WTC11 (cell line): Measurements from ENCODE around the gene MIDN. TPM values are rescaled to one million over a fixed set of nuclear protein-coding genes. Genes with fewer than 3 reads are reported as not detected.

ENCODE experiments used
- ATAC-seq: fragments of 200-7000 bp; cut with Tn5 transposase; 2 replicates; pipeline ENCODE4 v1.10.0; 2021; ENCODE audit warnings: mild to moderate bottlenecking, moderate library complexity
- CTCF ChIA-PET: fragments of 300-600 bp; sonication (Branson Sonifier 250); formaldehyde crosslinking; loops from one replicate; lab custom pipeline; 2021; ENCODE audit warnings: antibody characterized with exemption; lab: Charles Lee
- POLR2A ChIA-PET: fragments of 350-600 bp; sonication (Branson Sonifier 250); formaldehyde crosslinking; loops from one replicate; lab custom pipeline; 2021; ENCODE audit warnings: antibody characterized with exemption; lab: Charles Lee
- DNase-seq: peaks from one replicate; pipeline ENCODE4 v3.0.0; 2021; ENCODE audit warnings: low spot score
- H3K27ac Mint-ChIP-seq: 2 replicates; pipeline ENCODE4 v1.8.0; 2021; ENCODE audit warnings: mixed read lengths
- H3K27me3 Mint-ChIP-seq: 2 replicates; pipeline ENCODE4 v1.8.0; 2021; ENCODE audit warnings: low read depth, mild to moderate bottlenecking, moderate library complexity, mixed read lengths
- H3K36me3 Mint-ChIP-seq: 2 replicates; pipeline ENCODE4 v1.8.0; 2021; ENCODE audit warnings: mixed read lengths
- H3K4me1 Mint-ChIP-seq: 2 replicates; pipeline ENCODE4 v1.8.0; 2022; ENCODE audit warnings: mixed read lengths
- H3K4me3 Mint-ChIP-seq: 2 replicates; pipeline ENCODE4 v1.8.0; 2021; ENCODE audit warnings: mild to moderate bottlenecking, moderate library complexity, mixed read lengths
- H3K9me3 Mint-ChIP-seq: 2 replicates; pipeline ENCODE4 v1.8.0; 2021; ENCODE audit warnings: mixed read lengths
- ELF4 ChIP-seq: sonication (generic); formaldehyde crosslinking; IDR thresholded peaks from 2 replicates; pipeline ENCODE4 v1.8.1; 2022; ENCODE audit warnings: low read depth, mild to moderate bottlenecking, moderate library complexity, missing genetic modification reagents
- IRF2 ChIP-seq: sonication (generic); formaldehyde crosslinking; IDR thresholded peaks from 2 replicates; pipeline ENCODE4 v1.8.0; 2022; ENCODE audit warnings: low read depth, missing genetic modification reagents, borderline replicate concordance
- JAZF1 ChIP-seq: fragments of 250-450 bp; sonication (Bioruptor Pico); IDR thresholded peaks from 2 replicates; pipeline ENCODE4 v1.9.0; 2021; ENCODE audit warnings: moderate library complexity, mild to moderate bottlenecking, inconsistent platforms
- JUN ChIP-seq: sonication (generic); formaldehyde crosslinking; IDR thresholded peaks from 2 replicates; pipeline ENCODE4 v1.8.0; 2023; ENCODE audit warnings: mild to moderate bottlenecking, missing genetic modification reagents
- KAT7 ChIP-seq: sonication (generic); formaldehyde crosslinking; IDR thresholded peaks from 2 replicates; pipeline ENCODE4 v1.8.1; 2023; ENCODE audit warnings: missing genetic modification reagents, mild to moderate bottlenecking, borderline replicate concordance
- PRRX2 ChIP-seq: fragments of 250-450 bp; sonication (Bioruptor Pico); IDR thresholded peaks from 2 replicates; pipeline ENCODE4 v1.8.0; 2021; ENCODE audit warnings: mild to moderate bottlenecking
- SMAD4 ChIP-seq: sonication (generic); formaldehyde crosslinking; IDR thresholded peaks from 2 replicates; pipeline ENCODE4 v1.8.0; 2022; ENCODE audit warnings: mild to moderate bottlenecking, missing genetic modification reagents
- SP1 ChIP-seq: sonication (generic); formaldehyde crosslinking; conservative IDR thresholded peaks from 2 replicates; pipeline ENCODE4 v1.8.1; 2022; ENCODE audit warnings: missing genetic modification reagents
- TCF7 ChIP-seq: sonication (generic); formaldehyde crosslinking; IDR thresholded peaks from 2 replicates; pipeline ENCODE4 v1.8.0; 2022; ENCODE audit warnings: mild to moderate bottlenecking, low read depth, missing genetic modification reagents, moderate library complexity
- ZNF232 ChIP-seq: sonication (generic); formaldehyde crosslinking; IDR thresholded peaks from 2 replicates; pipeline ENCODE4 v1.8.0; 2022; ENCODE audit warnings: mild to moderate bottlenecking, missing genetic modification reagents
- total RNA-seq: library from RNA; stranded (reverse); gene quantifications from 3 replicates; pipeline ENCODE4 v1.2.3, GENCODE V29; 2021
- TF ChIP-seq, protein P1 (sequence below): sonication (generic); formaldehyde crosslinking; IDR thresholded peaks from 2 replicates; pipeline ENCODE4 v1.8.0; 2022; ENCODE audit warnings: missing genetic modification reagents
- TF ChIP-seq, protein P2 (sequence below): fragments of 250-450 bp; sonication (Bioruptor Pico); conservative IDR thresholded peaks from 2 replicates; pipeline ENCODE4 v1.9.0; 2021; ENCODE audit warnings: mild to moderate bottlenecking
- TF ChIP-seq, protein P3 (sequence below): sonication (generic); formaldehyde crosslinking; conservative IDR thresholded peaks from 2 replicates; pipeline ENCODE4 v1.8.1; 2023; ENCODE audit warnings: mild to moderate bottlenecking, low read depth, missing genetic modification reagents, moderate library complexity
- TF ChIP-seq, protein P4 (sequence below): sonication (generic); formaldehyde crosslinking; IDR thresholded peaks from 2 replicates; pipeline ENCODE4 v1.8.0; 2023; ENCODE audit warnings: mild to moderate bottlenecking, missing genetic modification reagents
- TF ChIP-seq, protein P5 (sequence below): sonication (generic); formaldehyde crosslinking; IDR thresholded peaks from 2 replicates; pipeline ENCODE4 v1.8.1; 2023; ENCODE audit warnings: mild to moderate bottlenecking, moderate library complexity, missing genetic modification reagents
- TF ChIP-seq, protein P6 (sequence below): sonication (generic); formaldehyde crosslinking; IDR thresholded peaks from 2 replicates; pipeline ENCODE4 v1.8.1; 2023; ENCODE audit warnings: mild to moderate bottlenecking, missing genetic modification reagents

MIDN gene
- total RNA-seq, 1 experiment from 2014 or later = 189 TPM

DNA sequence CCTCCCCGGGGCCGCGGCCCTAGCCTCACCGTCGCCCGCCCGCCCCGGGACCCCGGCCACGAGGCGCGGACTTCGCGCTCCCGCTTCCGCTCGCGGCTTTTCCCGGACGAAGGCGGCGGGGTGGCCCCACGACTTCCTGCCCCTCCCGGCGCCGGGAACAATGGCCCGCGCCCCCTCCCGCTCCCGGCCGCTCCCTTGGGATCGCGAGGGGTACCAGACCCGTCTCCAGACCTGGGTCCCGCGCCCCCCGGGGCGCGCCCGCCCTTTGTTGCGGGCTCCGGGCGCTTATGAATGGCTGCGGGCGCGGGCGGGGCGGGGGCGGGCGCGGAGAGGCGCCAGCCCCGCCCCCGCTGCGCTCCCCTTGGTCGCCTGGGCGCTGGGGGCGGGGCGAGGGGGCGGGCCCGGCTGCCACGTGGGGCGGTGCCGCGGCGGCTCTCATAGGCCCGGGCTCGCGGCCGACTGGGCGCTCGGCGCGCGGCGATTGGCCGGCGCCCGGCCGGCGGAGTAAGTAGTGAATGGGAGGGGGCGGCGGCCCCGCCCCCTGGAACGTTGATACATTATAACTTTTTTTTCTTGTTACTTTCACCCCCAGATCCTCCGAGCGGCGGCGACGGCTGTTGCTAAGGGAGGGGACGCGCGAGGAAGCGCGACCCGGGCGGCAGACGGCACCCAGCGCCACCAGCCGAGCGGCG lies 1.1 kb downstream of the MIDN start (continued):
- TF ChIP-seq, protein P1, sequence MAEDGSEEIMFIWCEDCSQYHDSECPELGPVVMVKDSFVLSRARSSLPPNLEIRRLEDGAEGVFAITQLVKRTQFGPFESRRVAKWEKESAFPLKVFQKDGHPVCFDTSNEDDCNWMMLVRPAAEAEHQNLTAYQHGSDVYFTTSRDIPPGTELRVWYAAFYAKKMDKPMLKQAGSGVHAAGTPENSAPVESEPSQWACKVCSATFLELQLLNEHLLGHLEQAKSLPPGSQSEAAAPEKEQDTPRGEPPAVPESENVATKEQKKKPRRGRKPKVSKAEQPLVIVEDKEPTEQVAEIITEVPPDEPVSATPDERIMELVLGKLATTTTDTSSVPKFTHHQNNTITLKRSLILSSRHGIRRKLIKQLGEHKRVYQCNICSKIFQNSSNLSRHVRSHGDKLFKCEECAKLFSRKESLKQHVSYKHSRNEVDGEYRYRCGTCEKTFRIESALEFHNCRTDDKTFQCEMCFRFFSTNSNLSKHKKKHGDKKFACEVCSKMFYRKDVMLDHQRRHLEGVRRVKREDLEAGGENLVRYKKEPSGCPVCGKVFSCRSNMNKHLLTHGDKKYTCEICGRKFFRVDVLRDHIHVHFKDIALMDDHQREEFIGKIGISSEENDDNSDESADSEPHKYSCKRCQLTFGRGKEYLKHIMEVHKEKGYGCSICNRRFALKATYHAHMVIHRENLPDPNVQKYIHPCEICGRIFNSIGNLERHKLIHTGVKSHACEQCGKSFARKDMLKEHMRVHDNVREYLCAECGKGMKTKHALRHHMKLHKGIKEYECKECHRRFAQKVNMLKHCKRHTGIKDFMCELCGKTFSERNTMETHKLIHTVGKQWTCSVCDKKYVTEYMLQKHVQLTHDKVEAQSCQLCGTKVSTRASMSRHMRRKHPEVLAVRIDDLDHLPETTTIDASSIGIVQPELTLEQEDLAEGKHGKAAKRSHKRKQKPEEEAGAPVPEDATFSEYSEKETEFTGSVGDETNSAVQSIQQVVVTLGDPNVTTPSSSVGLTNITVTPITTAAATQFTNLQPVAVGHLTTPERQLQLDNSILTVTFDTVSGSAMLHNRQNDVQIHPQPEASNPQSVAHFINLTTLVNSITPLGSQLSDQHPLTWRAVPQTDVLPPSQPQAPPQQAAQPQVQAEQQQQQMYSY (CRISPR knock-in tag) = no peak
- TF ChIP-seq, protein P2, sequence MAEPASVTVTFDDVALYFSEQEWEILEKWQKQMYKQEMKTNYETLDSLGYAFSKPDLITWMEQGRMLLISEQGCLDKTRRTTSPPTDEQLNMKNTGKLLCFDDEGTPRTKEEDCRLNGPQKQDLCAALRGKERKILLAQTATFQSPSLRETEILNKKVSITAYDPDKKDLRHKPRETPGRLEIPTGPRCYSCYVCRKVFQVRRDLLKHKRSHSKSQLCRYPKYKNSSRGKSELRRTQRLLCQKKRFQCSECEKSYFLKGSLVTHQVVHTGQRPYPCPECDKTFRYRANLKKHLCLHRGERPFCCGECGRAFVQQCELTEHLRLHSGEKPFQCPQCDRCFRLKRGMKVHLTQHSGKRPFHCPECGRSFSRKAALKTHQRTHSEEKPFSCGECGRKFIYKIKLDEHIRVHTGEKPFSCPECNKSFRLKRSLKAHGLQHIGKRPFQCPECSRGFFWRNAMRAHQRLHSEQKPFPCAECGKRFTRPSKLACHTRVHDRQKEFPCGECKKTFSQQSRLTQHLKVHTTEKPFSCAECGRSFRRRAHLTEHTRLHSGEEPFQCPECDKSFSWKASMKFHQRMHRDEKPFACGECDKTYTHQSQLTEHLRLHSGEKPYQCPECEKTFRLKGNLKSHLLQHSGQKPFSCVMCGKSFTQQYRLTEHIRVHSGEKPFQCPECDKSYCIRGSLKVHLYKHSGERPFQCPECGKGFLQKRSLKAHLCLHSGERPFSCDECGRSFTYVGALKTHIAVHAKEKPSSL (CRISPR knock-in tag) = no peak

DNA sequence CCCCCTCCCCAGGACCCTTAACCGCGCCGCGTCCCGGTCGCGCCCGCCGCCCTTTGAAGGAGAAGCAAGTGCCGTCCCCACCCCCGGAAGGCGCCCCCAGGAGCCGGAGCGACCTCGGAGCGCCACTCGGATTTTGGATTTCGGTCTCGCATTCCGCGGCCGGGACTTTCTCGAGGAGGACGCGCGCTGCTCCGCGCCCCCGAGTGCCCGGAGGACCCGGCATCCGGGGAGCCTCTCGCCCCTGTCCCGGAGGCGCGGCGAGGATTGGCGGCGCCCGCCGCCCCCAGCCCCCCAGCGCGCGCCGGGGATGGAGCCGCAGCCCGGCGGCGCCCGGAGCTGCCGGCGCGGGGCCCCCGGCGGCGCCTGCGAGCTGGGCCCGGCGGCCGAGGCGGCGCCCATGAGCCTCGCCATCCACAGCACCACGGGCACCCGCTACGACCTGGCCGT lies 1.6 kb downstream of the MIDN start:
- DNase-seq = no peak
- CTCF ChIA-PET = no interaction called here

DNA sequence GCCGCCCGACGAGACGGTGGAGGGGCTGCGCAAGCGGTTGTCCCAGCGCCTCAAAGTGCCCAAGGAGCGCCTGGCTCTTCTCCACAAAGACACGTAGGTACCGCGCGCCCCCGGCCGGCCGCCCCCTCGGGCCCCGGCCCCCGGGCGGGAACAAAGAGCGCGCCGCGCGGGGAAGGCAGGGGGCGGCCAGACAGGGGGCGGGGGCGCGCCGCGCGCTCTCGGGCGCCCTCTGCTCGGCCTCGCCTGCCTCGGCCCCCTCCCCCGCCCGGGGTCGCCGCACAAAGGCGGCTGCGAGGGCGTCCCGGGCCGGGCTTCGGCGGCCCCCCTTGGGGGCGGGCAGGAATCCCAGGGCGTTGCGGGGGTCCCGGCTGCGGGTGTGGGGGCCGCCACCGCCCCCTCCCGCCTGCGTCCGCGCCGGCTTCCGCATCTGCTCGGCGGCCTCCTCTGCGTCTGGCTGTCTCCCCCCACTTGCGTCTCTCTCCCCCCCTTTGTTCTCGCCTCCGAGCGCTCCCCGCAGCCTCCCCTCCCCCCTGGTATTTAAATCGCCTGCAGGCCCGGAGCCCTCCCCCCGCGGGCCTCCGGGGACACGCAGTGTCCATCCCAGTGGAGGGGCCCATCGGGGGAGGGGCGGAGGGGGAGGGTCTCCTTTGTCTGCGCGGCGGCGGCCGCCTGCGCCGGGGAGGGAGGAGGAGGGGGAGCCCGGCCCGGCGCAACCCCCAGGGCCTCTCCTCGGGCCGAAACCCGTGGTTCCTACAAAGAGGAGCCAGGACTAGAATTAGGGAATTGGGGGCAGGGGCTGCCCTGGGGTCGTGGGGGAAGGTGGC lies 2.3 kb downstream of the MIDN start:
- no peaks in the 10 kb centered on the region for H3K27me3 Mint-ChIP-seq
- H3K9me3 Mint-ChIP-seq = no peaks in the 10 kb centered on the region
- peak overlapping the region; percentile 81 for H3K4me3 Mint-ChIP-seq
- ATAC-seq (no peak), DNase-seq (peak; percentile 79)
- CTCF ChIA-PET = no interaction called here
- peaks cover 21% of the 10 kb centered on the region for H3K36me3 Mint-ChIP-seq
- peaks cover 9% of the 10 kb centered on the region; the same call in 1 of the 2 replicates for H3K4me1 Mint-ChIP-seq
- no peak overlapping the region for H3K27ac Mint-ChIP-seq
- POLR2A ChIA-PET = interaction anchor here (1.2 kb wide), 1 partner anchor 16 kb away, joined by 5 read pairs; no protein-coding TSS in a partner anchor
- no peak for TF ChIP-seq SMAD4
- TF ChIP-seq SP1 = no peak; the same call in 1 of the 2 replicates
- TF ChIP-seq, protein P3, sequence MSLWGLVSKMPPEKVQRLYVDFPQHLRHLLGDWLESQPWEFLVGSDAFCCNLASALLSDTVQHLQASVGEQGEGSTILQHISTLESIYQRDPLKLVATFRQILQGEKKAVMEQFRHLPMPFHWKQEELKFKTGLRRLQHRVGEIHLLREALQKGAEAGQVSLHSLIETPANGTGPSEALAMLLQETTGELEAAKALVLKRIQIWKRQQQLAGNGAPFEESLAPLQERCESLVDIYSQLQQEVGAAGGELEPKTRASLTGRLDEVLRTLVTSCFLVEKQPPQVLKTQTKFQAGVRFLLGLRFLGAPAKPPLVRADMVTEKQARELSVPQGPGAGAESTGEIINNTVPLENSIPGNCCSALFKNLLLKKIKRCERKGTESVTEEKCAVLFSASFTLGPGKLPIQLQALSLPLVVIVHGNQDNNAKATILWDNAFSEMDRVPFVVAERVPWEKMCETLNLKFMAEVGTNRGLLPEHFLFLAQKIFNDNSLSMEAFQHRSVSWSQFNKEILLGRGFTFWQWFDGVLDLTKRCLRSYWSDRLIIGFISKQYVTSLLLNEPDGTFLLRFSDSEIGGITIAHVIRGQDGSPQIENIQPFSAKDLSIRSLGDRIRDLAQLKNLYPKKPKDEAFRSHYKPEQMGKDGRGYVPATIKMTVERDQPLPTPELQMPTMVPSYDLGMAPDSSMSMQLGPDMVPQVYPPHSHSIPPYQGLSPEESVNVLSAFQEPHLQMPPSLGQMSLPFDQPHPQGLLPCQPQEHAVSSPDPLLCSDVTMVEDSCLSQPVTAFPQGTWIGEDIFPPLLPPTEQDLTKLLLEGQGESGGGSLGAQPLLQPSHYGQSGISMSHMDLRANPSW = no peak
- TF ChIP-seq IRF2 (CRISPR knock-in tag) = no peak
- 0 out of 2 replicates have a peak, but pooled peaks have one; percentile 77 for TF ChIP-seq KAT7
- TF ChIP-seq, protein P4, sequence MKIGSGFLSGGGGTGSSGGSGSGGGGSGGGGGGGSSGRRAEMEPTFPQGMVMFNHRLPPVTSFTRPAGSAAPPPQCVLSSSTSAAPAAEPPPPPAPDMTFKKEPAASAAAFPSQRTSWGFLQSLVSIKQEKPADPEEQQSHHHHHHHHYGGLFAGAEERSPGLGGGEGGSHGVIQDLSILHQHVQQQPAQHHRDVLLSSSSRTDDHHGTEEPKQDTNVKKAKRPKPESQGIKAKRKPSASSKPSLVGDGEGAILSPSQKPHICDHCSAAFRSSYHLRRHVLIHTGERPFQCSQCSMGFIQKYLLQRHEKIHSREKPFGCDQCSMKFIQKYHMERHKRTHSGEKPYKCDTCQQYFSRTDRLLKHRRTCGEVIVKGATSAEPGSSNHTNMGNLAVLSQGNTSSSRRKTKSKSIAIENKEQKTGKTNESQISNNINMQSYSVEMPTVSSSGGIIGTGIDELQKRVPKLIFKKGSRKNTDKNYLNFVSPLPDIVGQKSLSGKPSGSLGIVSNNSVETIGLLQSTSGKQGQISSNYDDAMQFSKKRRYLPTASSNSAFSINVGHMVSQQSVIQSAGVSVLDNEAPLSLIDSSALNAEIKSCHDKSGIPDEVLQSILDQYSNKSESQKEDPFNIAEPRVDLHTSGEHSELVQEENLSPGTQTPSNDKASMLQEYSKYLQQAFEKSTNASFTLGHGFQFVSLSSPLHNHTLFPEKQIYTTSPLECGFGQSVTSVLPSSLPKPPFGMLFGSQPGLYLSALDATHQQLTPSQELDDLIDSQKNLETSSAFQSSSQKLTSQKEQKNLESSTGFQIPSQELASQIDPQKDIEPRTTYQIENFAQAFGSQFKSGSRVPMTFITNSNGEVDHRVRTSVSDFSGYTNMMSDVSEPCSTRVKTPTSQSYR (CRISPR knock-in tag) = peak; percentile 90
- TF ChIP-seq TCF7 (CRISPR knock-in tag) = no peak
- TF ChIP-seq ELF4 = peak; percentile 56; the same call in 1 of the 2 replicates
- TF ChIP-seq, protein P5, sequence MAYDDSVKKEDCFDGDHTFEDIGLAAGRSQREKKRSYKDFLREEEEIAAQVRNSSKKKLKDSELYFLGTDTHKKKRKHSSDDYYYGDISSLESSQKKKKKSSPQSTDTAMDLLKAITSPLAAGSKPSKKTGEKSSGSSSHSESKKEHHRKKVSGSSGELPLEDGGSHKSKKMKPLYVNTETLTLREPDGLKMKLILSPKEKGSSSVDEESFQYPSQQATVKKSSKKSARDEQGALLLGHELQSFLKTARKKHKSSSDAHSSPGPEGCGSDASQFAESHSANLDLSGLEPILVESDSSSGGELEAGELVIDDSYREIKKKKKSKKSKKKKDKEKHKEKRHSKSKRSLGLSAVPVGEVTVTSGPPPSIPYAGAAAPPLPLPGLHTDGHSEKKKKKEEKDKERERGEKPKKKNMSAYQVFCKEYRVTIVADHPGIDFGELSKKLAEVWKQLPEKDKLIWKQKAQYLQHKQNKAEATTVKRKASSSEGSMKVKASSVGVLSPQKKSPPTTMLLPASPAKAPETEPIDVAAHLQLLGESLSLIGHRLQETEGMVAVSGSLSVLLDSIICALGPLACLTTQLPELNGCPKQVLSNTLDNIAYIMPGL (CRISPR knock-in tag) = peak; percentile 37; the same call in 1 of the 2 replicates
- TF ChIP-seq, protein P6, sequence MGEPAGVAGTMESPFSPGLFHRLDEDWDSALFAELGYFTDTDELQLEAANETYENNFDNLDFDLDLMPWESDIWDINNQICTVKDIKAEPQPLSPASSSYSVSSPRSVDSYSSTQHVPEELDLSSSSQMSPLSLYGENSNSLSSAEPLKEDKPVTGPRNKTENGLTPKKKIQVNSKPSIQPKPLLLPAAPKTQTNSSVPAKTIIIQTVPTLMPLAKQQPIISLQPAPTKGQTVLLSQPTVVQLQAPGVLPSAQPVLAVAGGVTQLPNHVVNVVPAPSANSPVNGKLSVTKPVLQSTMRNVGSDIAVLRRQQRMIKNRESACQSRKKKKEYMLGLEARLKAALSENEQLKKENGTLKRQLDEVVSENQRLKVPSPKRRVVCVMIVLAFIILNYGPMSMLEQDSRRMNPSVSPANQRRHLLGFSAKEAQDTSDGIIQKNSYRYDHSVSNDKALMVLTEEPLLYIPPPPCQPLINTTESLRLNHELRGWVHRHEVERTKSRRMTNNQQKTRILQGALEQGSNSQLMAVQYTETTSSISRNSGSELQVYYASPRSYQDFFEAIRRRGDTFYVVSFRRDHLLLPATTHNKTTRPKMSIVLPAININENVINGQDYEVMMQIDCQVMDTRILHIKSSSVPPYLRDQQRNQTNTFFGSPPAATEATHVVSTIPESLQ (CRISPR knock-in tag) = no peak

More for the DNA sequence above, 1.6 kb downstream of the MIDN start:
- peak overlapping the region; percentile 65 for H3K4me3 Mint-ChIP-seq
- no peaks in the 10 kb centered on the region for H3K9me3 Mint-ChIP-seq
- POLR2A ChIA-PET = no interaction called here
- H3K36me3 Mint-ChIP-seq = peaks cover 16% of the 10 kb centered on the region
- no peaks in the 10 kb centered on the region for H3K27me3 Mint-ChIP-seq
- ATAC-seq = no peak
- peaks cover 9% of the 10 kb centered on the region; the same call in 1 of the 2 replicates for H3K4me1 Mint-ChIP-seq
- TF ChIP-seq JUN (CRISPR knock-in tag) (peak; percentile 13; the same call in 1 of the 2 replicates), PRRX2 (CRISPR knock-in tag) (0 out of 2 replicates have a peak, but pooled peaks have one; percentile 1), ZNF232 (CRISPR knock-in tag) (no peak), JAZF1 (no peak)
- TF ChIP-seq, all 79 proteins: peak for 2
- H3K27ac Mint-ChIP-seq = no peak overlapping the region
